ENCODE measurements around the gene ZNF609. TPM values are rescaled to one million over a fixed set of nuclear protein-coding genes. Genes with fewer than 3 reads are reported as not detected.

ZNF609 gene
- total RNA-seq, 4 donors from 2014 or later: 19.4 to 30.5 (median 21.1) TPM

- no peak for DNase-seq (ENCODE audit: low spot score in 2 of 2)
- no peak overlapping the region for H3K4me3 ChIP-seq (ENCODE audit: low read depth, poor library complexity, severe bottlenecking)
- no peak for TF ChIP-seq CTCF (IDR thresholded peaks at IDR 0.05)
- no peak for TF ChIP-seq POLR2A (IDR thresholded peaks at IDR 0.05)
- intact Hi-C loops (cut with DNase I; ENCODE audit: low total_unique reads): no loop called here
- 96 to 99% methylated on average over 10 of the region's 10 CpGs for WGBS, 2 donors
Measured at GRCh38 chr15:64528871-64529270, 68.5 kb downstream of the ZNF609 start.

GRCh38 chr15:64530472-64530871, 70.1 kb downstream of the ZNF609 start:
- 57 to 74% methylated on average over 1 of the region's 1 CpG for WGBS, 2 donors
- no peak for DNase-seq (ENCODE audit: low spot score in 2 of 2)
- H3K4me3 ChIP-seq (ENCODE audit: low read depth, poor library complexity, severe bottlenecking): no peak overlapping the region
- intact Hi-C loops (cut with DNase I; ENCODE audit: low total_unique reads): no loop called here
- TF ChIP-seq POLR2A (IDR thresholded peaks at IDR 0.05): no peak
- no peak for TF ChIP-seq CTCF (IDR thresholded peaks at IDR 0.05)

GRCh38 chr15:64530918-64531317, 70.5 kb downstream of the ZNF609 start:
- no peak for TF ChIP-seq CTCF (IDR thresholded peaks at IDR 0.05)
- TF ChIP-seq POLR2A (IDR thresholded peaks at IDR 0.05): no peak

GRCh38 chr15:64532521-64533315, 72.3 kb downstream of the ZNF609 start:
- 86 to 88% methylated on average over 12 of the region's 12 CpGs for WGBS, 2 donors
- TF ChIP-seq POLR2A (IDR thresholded peaks at IDR 0.05) (no peak), CTCF (IDR thresholded peaks at IDR 0.05) (no peak)
- no peak for DNase-seq (ENCODE audit: low spot score in 2 of 2)

More at GRCh38 chr15:64530918-64531317, 70.5 kb downstream of the ZNF609 start:
- intact Hi-C loops (cut with DNase I; ENCODE audit: low total_unique reads): no loop called here
- DNase-seq (ENCODE audit: low spot score in 2 of 2): no peak
- H3K4me3 ChIP-seq (ENCODE audit: low read depth, poor library complexity, severe bottlenecking): no peak overlapping the region

GRCh38 chr15:64535460-64536243, 75.3 kb downstream of the ZNF609 start:
- no peak for DNase-seq (ENCODE audit: low spot score in 2 of 2)
- no peak overlapping the region for H3K4me3 ChIP-seq (ENCODE audit: low read depth, poor library complexity, severe bottlenecking)
- intact Hi-C loops (cut with DNase I; ENCODE audit: low total_unique reads): no loop called here
- 67 to 72% methylated on average over 4 of the region's 4 CpGs for WGBS, 2 donors
- TF ChIP-seq CTCF (IDR thresholded peaks at IDR 0.05) (no peak), POLR2A (IDR thresholded peaks at IDR 0.05) (no peak)

More at GRCh38 chr15:64532521-64533315, 72.3 kb downstream of the ZNF609 start:
- no peak overlapping the region for H3K4me3 ChIP-seq (ENCODE audit: low read depth, poor library complexity, severe bottlenecking)
- intact Hi-C loops (cut with DNase I; ENCODE audit: low total_unique reads): no loop called here

Data from lower leg skin (tissue), 4 donors.